Activated naive CD4-positive, alpha-beta T cell (primary cell): Measurements from ENCODE around the gene RPS3.
A peak's percentile ranks its signal among the peaks of the same experiment; 100 is the strongest.

ENCODE experiments used
- DNase-seq, 4 experiments: peaks; one replicate each; lab custom pipeline; 2025; lab: John Stamatoyannopoulos, UW

Gene RPS3

GRCh38 chr11:75435571-75435925 lies 36.2 kb downstream of the RPS3 start:
- DNase-seq: no peak

GRCh38 chr11:75436806-75437205 lies 37.5 kb downstream of the RPS3 start:
- no peak for DNase-seq

GRCh38 chr11:75437966-75438659 lies 38.8 kb downstream of the RPS3 start:
- no peak for DNase-seq

GRCh38 chr11:75439026-75439425 lies 39.7 kb downstream of the RPS3 start:
- no peak for DNase-seq

- DNase-seq: no peak
Observed at GRCh38 chr11:75439495-75440120, 40.3 kb downstream of the RPS3 start.

- DNase-seq: no peak
Observed at GRCh38 chr11:75440960-75441803, 41.9 kb downstream of the RPS3 start.

- no peak for DNase-seq
Observed at GRCh38 chr11:75441804-75442132, 42.5 kb downstream of the RPS3 start.

GRCh38 chr11:75442161-75442885 lies 43.0 kb downstream of the RPS3 start:
- DNase-seq: no peak

GRCh38 chr11:75443043-75443442 lies 43.7 kb downstream of the RPS3 start:
- no peak for DNase-seq

- peak; percentile 52 to 72 (median 56) for DNase-seq
Observed at GRCh38 chr11:75445315-75445953, 46.1 kb downstream of the RPS3 start.

GRCh38 chr11:75447415-75447814 lies 48.1 kb downstream of the RPS3 start:
- DNase-seq: no peak

- DNase-seq: no peak
Observed at GRCh38 chr11:75449271-75449670, 50.0 kb downstream of the RPS3 start.

GRCh38 chr11:75449776-75450175 lies 50.5 kb downstream of the RPS3 start:
- no peak for DNase-seq

GRCh38 chr11:75450236-75450635 lies 50.9 kb downstream of the RPS3 start:
- DNase-seq: no peak

GRCh38 chr11:75450826-75451821 lies 51.8 kb downstream of the RPS3 start:
- DNase-seq: peak in 1 of 4 experiments; percentile 8

- no peak for DNase-seq
Observed at GRCh38 chr11:75453916-75454655, 54.8 kb downstream of the RPS3 start.

- DNase-seq: no peak
Observed at GRCh38 chr11:75454987-75455386, 55.7 kb downstream of the RPS3 start.
